Measurements from ENCODE around the gene XAGE2.
"Not testable (repeated sequence)": the region's sequence is repeated elsewhere in the genome, so short reads cannot be mapped to it uniquely, and the experiment has no call there.

The XAGE2 gene

GRCh38 chrX:52368368-52369055 is at the start of gene XAGE2:
XAGE2 (plus strand) TSS chrX:52369021; CDS start chrX:52370015, 994 bp downstream.
- no peak for DNase-seq (ENCODE audit: low read depth)

GRCh38 chrX:52337410-52337809 is 31.4 kb upstream of the XAGE2 start:
- no peak for DNase-seq (ENCODE audit: low read depth)

- no peak for DNase-seq (ENCODE audit: low read depth)
These were observed 27.3 kb upstream of the XAGE2 start for GRCh38 chrX:52341493-52341892.

DNA sequence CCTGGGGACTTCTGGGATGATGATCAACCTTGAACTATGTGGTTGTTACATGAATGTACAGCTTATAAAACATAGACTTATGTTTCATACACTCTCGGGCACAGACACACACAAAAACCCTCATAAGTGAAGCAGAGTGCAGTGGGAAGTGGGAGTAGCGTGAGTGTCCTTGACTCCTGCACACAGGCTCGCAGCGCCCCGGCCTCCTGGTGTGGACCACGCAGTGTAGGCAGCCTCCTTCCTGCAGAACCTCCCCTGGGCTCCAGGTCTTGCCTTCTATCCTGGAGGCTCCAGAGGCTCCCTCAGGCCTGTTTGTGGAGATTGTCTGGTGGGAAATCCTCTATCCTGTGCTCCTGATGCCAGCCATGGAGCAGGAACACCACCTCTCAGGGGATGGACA is 25.7 kb upstream of the XAGE2 start:
- DNase-seq (ENCODE audit: low read depth): not testable (repeated sequence)

DNA sequence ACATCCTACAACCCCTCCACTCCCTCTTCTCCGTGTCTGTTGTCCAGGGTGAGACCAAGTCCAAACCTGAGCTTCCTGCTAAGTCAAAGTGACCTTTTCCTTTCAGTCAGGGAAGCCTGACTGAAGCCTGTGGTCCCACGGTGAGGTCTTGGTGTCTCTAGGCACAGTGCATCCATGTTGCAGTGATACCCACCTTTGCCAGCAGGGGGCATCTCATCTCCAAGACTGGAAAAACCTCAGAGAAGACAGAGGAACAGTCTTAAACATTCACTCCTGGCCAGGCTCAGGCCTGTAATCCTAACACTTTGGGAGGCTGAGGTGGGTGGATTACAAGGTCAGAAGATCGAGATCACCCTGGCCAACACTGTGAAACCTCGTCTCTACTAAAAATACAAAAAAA is 23.4 kb upstream of the XAGE2 start:
- DNase-seq (ENCODE audit: low read depth): peak; percentile 36

DNA sequence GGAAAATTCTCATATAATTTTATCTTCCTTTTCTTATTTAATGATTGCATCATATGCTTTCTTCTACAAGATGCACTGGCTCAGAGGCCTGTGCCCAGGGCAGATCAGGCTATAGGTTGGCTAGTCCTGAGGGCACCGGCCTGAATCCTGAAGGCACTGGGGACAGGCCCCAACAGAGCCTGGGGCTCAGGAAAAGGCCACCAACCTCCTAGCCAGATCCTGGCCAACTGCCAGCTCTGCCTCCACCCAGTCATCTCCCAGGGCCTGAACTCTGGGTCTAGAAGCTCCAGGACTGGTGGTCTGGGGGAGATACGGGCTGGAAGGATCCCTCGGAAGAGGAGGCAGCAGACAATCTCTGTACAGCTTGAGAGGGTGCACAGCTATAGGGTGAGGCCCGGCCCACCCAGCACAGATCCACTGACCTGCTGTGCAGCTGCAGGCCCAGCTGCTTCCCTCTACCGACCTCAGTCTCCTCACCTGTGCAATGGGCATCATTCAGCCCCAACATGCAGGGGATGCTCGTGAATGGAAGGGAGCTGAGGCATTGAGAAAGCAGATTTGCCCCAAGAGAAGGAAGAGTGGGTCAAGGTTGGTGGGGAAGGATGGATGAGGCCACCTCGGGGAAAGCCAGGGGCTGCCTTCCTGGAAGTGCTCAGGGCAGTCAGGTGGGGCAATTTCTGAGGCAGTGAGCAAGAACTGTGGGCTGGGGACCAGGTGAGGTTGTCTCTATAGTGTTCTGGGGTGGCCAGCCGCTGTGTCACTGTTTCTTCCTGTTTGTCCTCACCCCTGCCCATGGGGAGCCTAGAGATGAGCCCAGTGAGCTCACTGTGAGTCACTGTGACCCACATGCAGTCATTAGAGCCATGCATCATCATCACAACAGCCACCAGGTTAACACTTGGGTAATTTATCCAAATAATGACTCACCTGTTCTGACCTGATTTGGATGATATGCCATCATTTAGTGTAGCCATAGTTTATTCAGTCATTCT is 22.4 kb upstream of the XAGE2 start:
- no peak for DNase-seq (ENCODE audit: low read depth)

DNA sequence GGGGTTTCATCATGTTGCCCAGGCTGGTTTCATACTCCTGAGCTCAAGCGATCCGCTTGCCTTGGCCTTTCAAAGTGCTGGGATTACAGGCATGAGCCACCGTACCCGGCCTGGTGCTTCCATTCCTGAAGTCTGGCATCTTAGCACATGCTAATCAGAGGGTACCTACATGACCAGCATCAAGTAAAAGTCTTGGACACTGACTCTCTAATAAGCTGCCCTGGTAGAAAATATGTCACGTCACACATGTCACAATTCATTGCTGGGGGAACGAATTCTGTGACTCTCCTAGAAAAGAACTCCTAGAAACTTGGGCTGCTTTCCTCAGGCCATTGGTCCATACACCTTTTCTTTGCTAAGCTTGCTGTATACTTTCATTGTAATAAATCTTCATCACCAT is 19.1 kb upstream of the XAGE2 start:
- DNase-seq (ENCODE audit: low read depth): no peak

- DNase-seq (ENCODE audit: low read depth): no peak
These were observed 16.3 kb upstream of the XAGE2 start for GRCh38 chrX:52352551-52352950.

DNA sequence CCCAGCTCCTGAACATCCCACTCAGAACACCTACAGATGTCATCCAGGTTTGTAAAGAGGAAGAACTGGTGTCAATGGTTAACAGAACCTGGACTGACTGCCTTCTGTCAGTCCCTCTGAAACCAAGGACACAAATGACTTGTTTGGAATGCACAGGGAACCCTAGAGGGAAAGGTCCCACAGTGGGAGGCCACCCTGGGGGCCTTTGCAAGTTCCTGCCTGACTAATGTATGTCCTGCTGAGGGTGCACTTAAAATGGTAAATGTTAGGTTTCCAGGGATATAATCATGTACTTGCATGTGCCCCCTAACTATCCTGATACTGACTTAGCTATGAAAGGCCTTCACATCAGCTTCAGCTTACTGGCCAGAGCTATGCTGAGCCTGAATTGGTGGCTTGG is 15.0 kb upstream of the XAGE2 start:
- DNase-seq (ENCODE audit: low read depth): no peak

DNA sequence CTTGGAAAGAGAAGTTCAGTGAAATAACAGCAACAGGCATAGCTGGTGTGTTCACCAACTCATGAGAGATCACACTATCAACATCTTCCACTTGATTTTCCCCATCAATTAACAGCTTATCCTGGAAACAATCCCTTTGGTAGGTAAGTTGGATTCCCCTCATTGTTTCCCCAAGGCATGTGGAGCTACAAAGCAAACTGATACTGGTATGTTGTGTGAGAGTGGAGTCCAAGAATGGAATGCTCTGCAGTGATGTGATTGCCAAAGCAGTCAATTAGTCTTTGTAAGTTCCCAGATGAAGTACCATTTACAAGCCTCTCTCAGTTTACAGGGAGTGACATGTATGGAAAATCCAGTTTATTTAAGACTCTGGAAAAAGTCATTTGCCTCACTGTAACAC is 13.7 kb upstream of the XAGE2 start:
- DNase-seq (ENCODE audit: low read depth): no peak

GRCh38 chrX:52359614-52360232 is 9.1 kb upstream of the XAGE2 start:
- DNase-seq (ENCODE audit: low read depth): peak; percentile 18

GRCh38 chrX:52361941-52362340 is 6.9 kb upstream of the XAGE2 start:
- no peak for DNase-seq (ENCODE audit: low read depth)

GRCh38 chrX:52363247-52363883 is 5.5 kb upstream of the XAGE2 start:
- no peak for DNase-seq (ENCODE audit: low read depth)

- DNase-seq (ENCODE audit: low read depth): no peak
These were observed 10.0 kb downstream of the XAGE2 start for GRCh38 chrX:52378870-52379269.

DNA sequence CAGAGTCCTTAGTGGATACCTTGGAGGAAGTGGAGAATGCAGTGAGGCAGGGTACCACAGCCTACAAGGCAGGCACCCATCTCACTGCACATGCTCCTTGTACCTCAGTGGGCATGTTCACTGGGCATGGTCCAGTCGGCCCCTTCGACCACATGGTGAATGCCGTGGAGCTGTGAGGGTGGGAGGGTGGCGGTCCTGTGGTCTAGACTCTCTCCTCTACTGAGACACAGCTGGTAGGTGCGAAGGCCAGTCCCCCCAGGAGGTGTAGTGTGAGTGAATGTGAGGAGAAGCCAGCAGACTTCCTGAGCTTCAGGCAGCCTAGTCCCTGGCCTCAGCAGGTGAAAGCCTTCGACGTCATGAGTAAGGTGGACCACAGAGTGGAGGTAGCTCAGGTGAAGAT is 12.2 kb downstream of the XAGE2 start:
- no peak for DNase-seq (ENCODE audit: low read depth)

DNA sequence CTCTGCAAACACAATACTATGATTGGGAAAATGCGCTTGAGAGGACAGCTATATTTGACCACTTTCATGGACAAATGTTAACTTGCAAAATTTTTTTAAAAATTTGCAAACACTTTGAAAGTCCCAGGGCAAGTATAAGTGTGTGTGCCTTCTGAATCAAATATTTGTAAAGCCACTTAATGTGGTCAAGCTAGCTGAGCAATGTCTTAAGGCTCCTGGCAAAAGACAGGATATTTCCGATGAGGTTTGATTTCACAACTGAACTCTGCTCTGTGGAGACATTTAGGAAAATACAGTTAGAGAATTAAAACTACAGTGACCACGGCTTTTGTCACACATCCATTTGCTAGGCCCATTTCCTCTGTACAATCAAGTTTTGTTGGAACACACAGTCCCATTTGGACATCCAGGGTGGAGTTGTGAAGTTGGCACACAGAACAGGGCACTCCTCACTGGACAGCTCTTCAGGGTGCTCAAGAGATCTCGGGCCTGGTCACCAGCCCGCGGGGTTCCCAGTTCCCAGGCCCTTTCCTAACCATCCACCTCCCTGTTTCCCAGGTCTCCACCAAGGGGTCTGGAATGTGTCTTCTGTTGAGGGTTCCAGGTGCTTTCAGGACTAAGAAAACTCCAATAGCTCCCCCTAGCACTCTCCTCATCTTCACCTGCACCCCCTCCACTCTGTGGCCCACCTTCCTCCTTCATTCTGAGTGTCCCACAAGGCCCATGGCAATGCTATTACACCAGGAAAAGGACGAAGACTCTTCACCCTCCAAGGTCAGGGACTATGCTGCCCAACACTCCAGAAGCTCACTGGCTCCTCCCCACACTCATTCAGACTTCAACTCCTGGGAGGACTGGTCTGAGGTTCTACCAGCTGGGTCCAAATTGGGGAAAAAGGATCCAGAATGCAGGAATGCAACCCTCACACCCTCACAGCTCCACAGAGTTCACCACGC is 41.9 kb downstream of the XAGE2 start:
- peak; percentile 46 for DNase-seq (ENCODE audit: low read depth)

GRCh38 chrX:52415304-52415703 is 46.5 kb downstream of the XAGE2 start:
- DNase-seq (ENCODE audit: low read depth): no peak

DNA sequence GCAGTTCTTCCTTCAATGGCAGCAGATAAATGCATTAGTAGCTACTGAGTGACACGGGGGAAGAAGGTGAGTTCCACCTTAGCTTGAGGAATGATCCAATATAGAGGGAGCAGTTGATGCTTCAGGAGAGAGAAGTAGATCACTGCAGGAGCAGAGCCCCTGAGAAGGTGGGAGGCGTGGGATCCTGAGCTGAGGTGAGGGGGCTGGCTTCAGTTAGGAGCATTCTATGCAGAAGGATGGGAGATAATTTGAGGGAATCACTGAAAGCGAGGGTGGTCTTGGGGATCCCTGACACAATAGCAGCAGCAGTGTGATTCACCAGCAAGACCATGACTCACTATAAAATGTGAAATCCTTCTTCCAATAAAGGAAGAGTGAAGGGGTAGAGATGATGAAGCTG is 48.0 kb downstream of the XAGE2 start:
- no peak for DNase-seq (ENCODE audit: low read depth)

DNA sequence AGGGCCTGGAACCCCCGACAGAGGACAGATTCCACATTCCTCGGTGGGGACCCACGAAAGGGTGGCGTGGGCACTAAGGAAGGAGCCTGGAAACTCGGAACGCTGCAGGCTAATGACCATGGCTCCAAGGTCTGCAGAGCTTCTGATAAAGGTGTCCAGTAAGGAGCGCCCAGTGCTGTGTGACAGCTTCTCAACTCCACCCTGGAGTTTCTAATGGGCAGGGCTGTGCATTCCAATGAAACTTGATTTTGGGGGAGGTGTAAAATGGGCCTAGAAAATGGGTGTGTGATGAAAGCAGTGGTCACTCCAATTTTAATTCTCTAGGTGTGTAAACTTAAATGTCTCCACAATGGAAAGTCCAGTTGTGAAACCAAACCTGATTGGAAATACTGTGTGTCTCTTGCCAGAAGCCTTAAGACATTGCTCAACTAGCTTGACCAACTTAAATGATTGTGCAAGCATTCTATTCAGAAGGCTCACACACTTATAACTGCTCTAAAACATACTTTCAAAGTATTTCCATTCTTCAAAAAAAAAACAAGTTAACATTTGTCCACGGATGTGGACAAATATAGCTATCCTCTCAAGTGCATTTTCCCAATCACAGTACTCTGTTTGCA is 52.1 kb downstream of the XAGE2 start:
- DNase-seq (ENCODE audit: low read depth): peak; percentile 89

GRCh38 chrX:52422884-52423283 is 54.1 kb downstream of the XAGE2 start:
- peak; percentile 82 for DNase-seq (ENCODE audit: low read depth)

- peak; percentile 27 for DNase-seq (ENCODE audit: low read depth)
These were observed 55.8 kb downstream of the XAGE2 start for GRCh38 chrX:52424656-52425055.

Data from fibroblast of gingiva (primary cell).